ENCODE results near the gene VCL.

DNA sequence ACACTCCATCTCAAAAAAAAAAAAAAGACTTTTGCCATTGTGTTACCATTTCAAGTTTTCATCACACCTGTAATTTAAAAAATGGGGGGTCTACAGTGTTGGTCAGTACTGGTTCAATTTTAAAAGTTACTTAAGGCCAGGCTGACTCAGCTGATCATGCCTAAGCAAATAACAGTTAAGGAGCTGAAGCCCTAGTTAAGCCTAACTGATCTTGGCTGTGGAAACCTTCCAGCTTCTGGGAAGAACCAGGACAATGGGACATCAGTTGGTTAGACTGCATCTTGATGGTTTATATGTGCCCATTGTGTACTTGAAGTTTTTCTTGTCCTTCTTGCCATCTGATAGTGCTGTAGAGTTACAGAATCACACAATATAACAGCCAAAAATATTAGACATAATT, 26.7 kb downstream of the VCL start:
- TF ChIP-seq FOXM1 (IDR thresholded peaks at IDR 0.05; ENCODE audit: low read depth) (no peak), EZH2phosphoT487 (IDR thresholded peaks at IDR 0.05; ENCODE audit: borderline replicate concordance, low read depth) (no peak), TEAD4 (IDR thresholded peaks at IDR 0.05; ENCODE audit: borderline replicate concordance, insufficient read depth) (no peak), SIN3A (IDR thresholded peaks at IDR 0.05; ENCODE audit: borderline replicate concordance, low read depth, low read length) (no peak), USF2 (IDR thresholded peaks at IDR 0.05; ENCODE audit: borderline replicate concordance, low read depth, low read length) (no peak), CTCF (IDR thresholded peaks at IDR 0.05) (no peak), RFX5 (IDR thresholded peaks at IDR 0.05; ENCODE audit: low read length) (no peak)
- TF ChIP-seq, protein P1, sequence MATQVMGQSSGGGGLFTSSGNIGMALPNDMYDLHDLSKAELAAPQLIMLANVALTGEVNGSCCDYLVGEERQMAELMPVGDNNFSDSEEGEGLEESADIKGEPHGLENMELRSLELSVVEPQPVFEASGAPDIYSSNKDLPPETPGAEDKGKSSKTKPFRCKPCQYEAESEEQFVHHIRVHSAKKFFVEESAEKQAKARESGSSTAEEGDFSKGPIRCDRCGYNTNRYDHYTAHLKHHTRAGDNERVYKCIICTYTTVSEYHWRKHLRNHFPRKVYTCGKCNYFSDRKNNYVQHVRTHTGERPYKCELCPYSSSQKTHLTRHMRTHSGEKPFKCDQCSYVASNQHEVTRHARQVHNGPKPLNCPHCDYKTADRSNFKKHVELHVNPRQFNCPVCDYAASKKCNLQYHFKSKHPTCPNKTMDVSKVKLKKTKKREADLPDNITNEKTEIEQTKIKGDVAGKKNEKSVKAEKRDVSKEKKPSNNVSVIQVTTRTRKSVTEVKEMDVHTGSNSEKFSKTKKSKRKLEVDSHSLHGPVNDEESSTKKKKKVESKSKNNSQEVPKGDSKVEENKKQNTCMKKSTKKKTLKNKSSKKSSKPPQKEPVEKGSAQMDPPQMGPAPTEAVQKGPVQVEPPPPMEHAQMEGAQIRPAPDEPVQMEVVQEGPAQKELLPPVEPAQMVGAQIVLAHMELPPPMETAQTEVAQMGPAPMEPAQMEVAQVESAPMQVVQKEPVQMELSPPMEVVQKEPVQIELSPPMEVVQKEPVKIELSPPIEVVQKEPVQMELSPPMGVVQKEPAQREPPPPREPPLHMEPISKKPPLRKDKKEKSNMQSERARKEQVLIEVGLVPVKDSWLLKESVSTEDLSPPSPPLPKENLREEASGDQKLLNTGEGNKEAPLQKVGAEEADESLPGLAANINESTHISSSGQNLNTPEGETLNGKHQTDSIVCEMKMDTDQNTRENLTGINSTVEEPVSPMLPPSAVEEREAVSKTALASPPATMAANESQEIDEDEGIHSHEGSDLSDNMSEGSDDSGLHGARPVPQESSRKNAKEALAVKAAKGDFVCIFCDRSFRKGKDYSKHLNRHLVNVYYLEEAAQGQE (IDR thresholded peaks at IDR 0.05; ENCODE audit: low read depth, low read length), result no peak

All from SK-N-SH (cell line).